Naive thymus-derived CD8-positive, alpha-beta T cell (primary cell): ENCODE results near the gene COPG1. TPM values are rescaled to one million over a fixed set of nuclear protein-coding genes. Genes with fewer than 3 reads are reported as not detected.

Source experiments
- ATAC-seq, 2 donors: fragments of 150-1000 bp; cut with Tn5 transposase in 1 of 2; sonication (Bioruptor Pico), chemical (Tn5 transposase) in 1 of 2; 1 replicate in 1 of 2; 2 replicates in 1 of 2; pipeline ENCODE4 v1.10.0; 2021; ENCODE audit warnings: mild to moderate bottlenecking in 2 of 2, moderate library complexity in 2 of 2
- POLR2A ChIA-PET: fragments of 350-600 bp; sonication (Branson Sonifier 250); formaldehyde crosslinking; loops from one replicate; lab custom pipeline; 2021; ENCODE audit warnings: antibody characterized with exemption; lab: Charles Lee
- DNase-seq, 10 donors: peaks; one replicate each; pipeline versions ENCODE4 v3.0.0 to v3.0.0-alpha.2; 2020 to 2022
- H3K27ac Mint-ChIP-seq, 10 donors: one replicate each; pipeline ENCODE4 v1.8.0; 2020 to 2022; ENCODE audit warnings: mild to moderate bottlenecking in 10 of 10, mixed read lengths in 10 of 10, moderate library complexity in 4 of 10, inconsistent platforms in 1 of 10
- H3K27me3 Mint-ChIP-seq, 5 donors: one replicate each; pipeline ENCODE4 v1.8.0; 2021 to 2022; ENCODE audit warnings: mixed read lengths in 5 of 5
- H3K36me3 Mint-ChIP-seq, 3 donors: one replicate each; pipeline ENCODE4 v1.8.0; 2020 to 2022; ENCODE audit warnings: mixed read lengths in 3 of 3, mild to moderate bottlenecking in 2 of 3, inconsistent platforms in 1 of 3
- H3K4me1 Mint-ChIP-seq, 4 donors: one replicate each; pipeline ENCODE4 v1.8.0; 2021 to 2022; ENCODE audit warnings: mixed read lengths in 4 of 4
- H3K4me3 Mint-ChIP-seq, 10 donors: one replicate each; pipeline ENCODE4 v1.8.0; 2020 to 2022; ENCODE audit warnings: mild to moderate bottlenecking in 10 of 10, mixed read lengths in 10 of 10, moderate library complexity in 6 of 10, inconsistent platforms in 1 of 10
- H3K9me3 Mint-ChIP-seq, 9 donors: one replicate each; pipeline ENCODE4 v1.8.0; 2020 to 2022; ENCODE audit warnings: mixed read lengths in 9 of 9, mild to moderate bottlenecking in 3 of 9, inconsistent platforms in 1 of 9, moderate library complexity in 1 of 9
- polyA plus RNA-seq, 3 donors: library from polyadenylated mRNA; unstranded; fragments of 300-500 nt; fragmentation: Illumina TruSeq; gene quantifications; one replicate each; pipeline ENCODE4 v1.2.3, GENCODE V29; 2021
- total RNA-seq, 8 experiments: library from RNA in 2 of 8; stranded (reverse) in 2 of 8; gene quantifications; one replicate each; pipeline ENCODE4 v1.2.3 and lab custom pipeline; 2021 to 2026

The COPG1 gene
- total and polyA plus RNA-seq, 5 experiments from 2014 or later = 54.0 to 113 (median 75.5) TPM

GRCh38 chr3:129310111-129311011 lies 61.0 kb downstream of the COPG1 start:
- H3K27ac Mint-ChIP-seq = peak overlapping the region; percentile 41 to 82 (median 72)
- H3K4me3 Mint-ChIP-seq = no peak overlapping the region
- POLR2A ChIA-PET = interaction anchor here (0.5 to 1.7 kb wide), 4 partner anchors 8 to 31 kb away, joined by 4 to 8 read pairs (median 5); no protein-coding TSS in a partner anchor
- peaks cover 20 to 34% (median 33%) of the 10 kb centered on the region in 4 donors for H3K4me1 Mint-ChIP-seq
- H3K27me3 Mint-ChIP-seq = no peaks in the 10 kb centered on the region
- no peaks in the 10 kb centered on the region for H3K9me3 Mint-ChIP-seq
- H3K36me3 Mint-ChIP-seq = peaks cover 0 to 18% (median 0%) of the 10 kb centered on the region in 3 donors
- ATAC-seq (no peak), DNase-seq (no peak)

GRCh38 chr3:129311054-129311902 lies 61.9 kb downstream of the COPG1 start:
- Mint-ChIP-seq H3K9me3 (no peaks in the 10 kb centered on the region), H3K4me1 (peaks cover 20 to 31% (median 29%) of the 10 kb centered on the region in 4 donors), H3K4me3 (no peak overlapping the region), H3K27ac (peak overlapping the region; percentile 42 to 89 (median 72)), H3K36me3 (peaks cover 0 to 9% (median 0%) of the 10 kb centered on the region in 3 donors), H3K27me3 (no peaks in the 10 kb centered on the region)
- POLR2A ChIA-PET = interaction anchor here (0.5 to 7.5 kb wide), 4 partner anchors 9 to 33 kb away, joined by 4 to 151 read pairs (median 7); partner anchors contain the start of gene HMCES
- ATAC-seq (no peak), DNase-seq (no peak)

GRCh38 chr3:129312021-129312639 lies 62.7 kb downstream of the COPG1 start:
- ATAC-seq = no peak
- Mint-ChIP-seq H3K9me3 (no peaks in the 10 kb centered on the region), H3K4me3 (peak overlapping the region in 4 of 10 donors; percentile 11 to 93 (median 52)), H3K4me1 (peaks cover 20 to 31% (median 30%) of the 10 kb centered on the region in 4 donors), H3K27me3 (no peaks in the 10 kb centered on the region), H3K36me3 (peaks cover 0 to 3% (median 0%) of the 10 kb centered on the region in 3 donors), H3K27ac (peak overlapping the region; percentile 53 to 96 (median 78))
- POLR2A ChIA-PET = interaction anchor here (0.7 to 7.5 kb wide), 3 partner anchors 10 to 34 kb away, joined by 3 to 151 read pairs (median 8); partner anchors contain the start of gene HMCES
- DNase-seq = no peak

- peaks cover 0 to 2% (median 0%) of the 10 kb centered on the region in 3 donors for H3K36me3 Mint-ChIP-seq
- H3K27ac Mint-ChIP-seq = peak overlapping the region; percentile 15 to 96 (median 78)
- peaks cover 20 to 36% (median 31%) of the 10 kb centered on the region in 4 donors for H3K4me1 Mint-ChIP-seq
- no peaks in the 10 kb centered on the region for H3K27me3 Mint-ChIP-seq
- no peak for ATAC-seq
- DNase-seq = no peak
- peak overlapping the region in 9 of 10 donors; percentile 18 to 93 (median 58) for H3K4me3 Mint-ChIP-seq
- POLR2A ChIA-PET = interaction anchor here (0.7 to 7.5 kb wide), 4 partner anchors 10 to 34 kb away, joined by 3 to 151 read pairs (median 23); partner anchors contain the start of gene HMCES
- H3K9me3 Mint-ChIP-seq = no peaks in the 10 kb centered on the region
Measured at GRCh38 chr3:129312671-129313414, 63.4 kb downstream of the COPG1 start.

- Mint-ChIP-seq H3K27me3 (no peaks in the 10 kb centered on the region), H3K4me1 (peaks cover 20 to 35% (median 31%) of the 10 kb centered on the region in 4 donors), H3K36me3 (peaks cover 0 to 2% (median 0%) of the 10 kb centered on the region in 3 donors), H3K9me3 (no peaks in the 10 kb centered on the region), H3K4me3 (peak overlapping the region; percentile 81 to 95 (median 86)), H3K27ac (peak overlapping the region; percentile 75 to 96 (median 86))
- no peak for DNase-seq
- ATAC-seq = no peak
- POLR2A ChIA-PET = interaction anchor here (1.2 to 7.5 kb wide), 5 partner anchors 9 to 126 kb away, joined by 3 to 151 read pairs (median 20); partner anchors contain the start of genes HMCES, IFT122 and MBD4
Measured at GRCh38 chr3:129313415-129313664, 63.9 kb downstream of the COPG1 start.

GRCh38 chr3:129313665-129314385 lies 64.4 kb downstream of the COPG1 start:
- Mint-ChIP-seq H3K27ac (peak overlapping the region; percentile 75 to 96 (median 86)), H3K4me3 (peak overlapping the region; percentile 81 to 95 (median 86)), H3K27me3 (no peaks in the 10 kb centered on the region), H3K36me3 (peaks cover 0 to under 1% (median 0%) of the 10 kb centered on the region in 3 donors), H3K9me3 (no peaks in the 10 kb centered on the region), H3K4me1 (peaks cover 21 to 32% (median 31%) of the 10 kb centered on the region in 4 donors)
- ATAC-seq (peak in 1 of 2 donors; percentile 21), DNase-seq (peak in 4 of 10 donors; percentile 20 to 32 (median 30))
- POLR2A ChIA-PET = interaction anchor here (0.5 to 7.5 kb wide), 8 partner anchors 9 to 126 kb away, joined by 3 to 151 read pairs (median 12); partner anchors contain the start of genes HMCES, IFT122 and MBD4

GRCh38 chr3:129314386-129315222 lies 65.2 kb downstream of the COPG1 start:
- POLR2A ChIA-PET = interaction anchor here (0.5 to 7.5 kb wide), 18 partner anchors 7 to 436 kb away, joined by 3 to 151 read pairs (median 10); partner anchors contain the start of genes ACAD9, CNBP, EFCAB12 and HMCES
- peak; percentile 11 to 24 for ATAC-seq
- H3K4me3 Mint-ChIP-seq = peak overlapping the region; percentile 81 to 97 (median 88)
- H3K27me3 Mint-ChIP-seq = no peaks in the 10 kb centered on the region
- DNase-seq = peak; percentile 24 to 73 (median 44)
- no peaks in the 10 kb centered on the region for H3K9me3 Mint-ChIP-seq
- peak overlapping the region; percentile 75 to 96 (median 86) for H3K27ac Mint-ChIP-seq
- peaks cover 21 to 32% (median 31%) of the 10 kb centered on the region in 4 donors for H3K4me1 Mint-ChIP-seq
- no peaks in the 10 kb centered on the region for H3K36me3 Mint-ChIP-seq

GRCh38 chr3:129315223-129315997 lies 66.0 kb downstream of the COPG1 start:
- Mint-ChIP-seq H3K9me3 (no peaks in the 10 kb centered on the region), H3K4me1 (peaks cover 21 to 32% (median 31%) of the 10 kb centered on the region in 4 donors), H3K27ac (peak overlapping the region; percentile 67 to 96 (median 92)), H3K27me3 (no peaks in the 10 kb centered on the region), H3K36me3 (no peaks in the 10 kb centered on the region), H3K4me3 (peak overlapping the region; percentile 89 to 97 (median 94))
- peak in 9 of 10 donors; percentile 16 to 71 (median 41) for DNase-seq
- POLR2A ChIA-PET = interaction anchor here (0.6 to 7.5 kb wide), 43 partner anchors 8 to 622 kb away, joined by 3 to 151 read pairs (median 6); partner anchors contain the start of genes ACAD9, CFAP92, CNBP and COPG1
- peak; percentile 15 to 36 for ATAC-seq

- peak overlapping the region; percentile 66 to 96 (median 88) for H3K27ac Mint-ChIP-seq
- peaks cover 21 to 32% (median 31%) of the 10 kb centered on the region in 4 donors for H3K4me1 Mint-ChIP-seq
- H3K27me3 Mint-ChIP-seq = no peaks in the 10 kb centered on the region
- POLR2A ChIA-PET = interaction anchor here (0.6 to 7.5 kb wide), 46 partner anchors 8 to 662 kb away, joined by 3 to 151 read pairs (median 6); partner anchors contain the start of genes ACAD9, CFAP92, CNBP and COPG1
- H3K4me3 Mint-ChIP-seq = peak overlapping the region; percentile 78 to 97 (median 89)
- ATAC-seq (peak in 1 of 2 donors; percentile 11), DNase-seq (no peak)
- no peaks in the 10 kb centered on the region for H3K9me3 Mint-ChIP-seq
- H3K36me3 Mint-ChIP-seq = no peaks in the 10 kb centered on the region
Measured at GRCh38 chr3:129315998-129316247, 66.5 kb downstream of the COPG1 start.
